Left cardiac atrium (tissue), 4 donors: ENCODE measurements around the gene SKIC8. TPM values are rescaled to one million over a fixed set of nuclear protein-coding genes. Genes with fewer than 3 reads are reported as not detected.
A peak's percentile ranks its signal among the peaks of the same experiment; 100 is the strongest.

Source experiments
- ATAC-seq, 2 donors: fragments of 200-7000 bp; cut with Tn5 transposase; one replicate each; pipeline ENCODE4 v1.9.1; 2020; ENCODE audit warnings: mild to moderate bottlenecking in 2 of 2, moderate library complexity in 2 of 2
- DNase-seq: peaks from one replicate; pipeline ENCODE4 v3.0.0-alpha.2; 2020
- intact Hi-C, 2 donors: fragments of 100-400 bp; cut with DNase I; formaldehyde crosslinking; loops; one replicate each; pipeline versions ENCODE4 v1.14.1 to v1.15.1; 2022 to 2023
- total RNA-seq, 2 donors: library from RNA; stranded (reverse); fragmentation: NEBNext Ultra II Directional; extraction: Animal tissue kit (Norgen Biotek cat#: 25700); gene quantifications; one replicate each; pipeline ENCODE4 v1.2.1, GENCODE V29; 2021
- donor health status: DM: no; HTN: yes; CAD: no.
- donor health status: DM: no; HTN: yes; CAD: no; lungs with severe emphysema.
- donor health status: DM: yes; HTN: yes; CAD: no.
- donor health status: Dilated cardiomyopathy.

SKIC8 gene
- total RNA-seq, 2 donors from 2014 or later, result 27.1 to 35.5 TPM

DNA sequence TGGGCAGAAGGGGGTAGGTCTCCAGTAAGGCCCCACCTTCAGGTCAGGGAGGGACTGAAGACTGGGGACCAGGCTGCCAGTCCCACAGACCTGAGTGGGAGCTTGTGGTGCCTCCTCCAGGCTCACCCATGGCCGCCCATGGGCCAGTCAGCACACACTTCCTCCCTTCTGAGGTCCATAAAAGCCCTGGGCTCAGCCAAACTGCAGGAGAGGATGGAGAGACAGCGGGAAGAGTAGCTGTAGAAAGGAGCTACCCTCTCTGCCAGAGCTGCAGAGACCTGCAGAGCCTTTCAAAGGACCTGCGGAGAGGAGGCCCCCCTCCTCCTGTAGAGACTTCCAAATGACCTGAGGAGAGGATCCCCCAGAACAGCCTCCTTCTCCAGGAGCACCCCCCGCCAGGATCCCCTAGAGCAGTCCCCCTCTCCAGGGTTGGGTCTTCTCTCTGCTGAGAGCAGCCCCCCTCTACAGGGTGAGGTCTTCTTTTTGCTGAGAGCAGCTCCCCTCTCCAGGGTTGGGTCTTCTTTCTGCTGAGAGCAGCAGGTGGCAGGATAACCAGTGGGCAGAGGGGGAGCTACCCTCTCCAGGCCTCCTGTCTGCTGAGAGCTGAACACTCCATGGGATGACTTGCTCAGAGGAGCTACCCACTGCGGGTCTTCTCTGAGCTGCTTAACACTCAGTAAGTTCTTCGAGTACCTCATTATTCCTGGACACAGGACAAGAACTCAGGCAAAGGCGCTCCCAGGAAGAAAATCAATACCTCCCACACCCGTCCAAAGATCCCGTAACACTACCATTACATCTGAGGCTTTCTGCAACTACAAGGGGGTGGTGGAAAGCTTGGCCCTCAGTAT lies 5.0 kb upstream of the SKIC8 start:
- no peak for ATAC-seq
- intact Hi-C loops, result loop anchor here (5.0 kb wide), 2 partner anchors 118 to 178 kb away; no protein-coding TSS in a partner anchor
- DNase-seq, result no peak

- ATAC-seq (no peak), DNase-seq (no peak)
- intact Hi-C loops, result no loop called here
Observed at GRCh38 chr15:78302579-78303312, 3.3 kb upstream of the SKIC8 start.

DNA sequence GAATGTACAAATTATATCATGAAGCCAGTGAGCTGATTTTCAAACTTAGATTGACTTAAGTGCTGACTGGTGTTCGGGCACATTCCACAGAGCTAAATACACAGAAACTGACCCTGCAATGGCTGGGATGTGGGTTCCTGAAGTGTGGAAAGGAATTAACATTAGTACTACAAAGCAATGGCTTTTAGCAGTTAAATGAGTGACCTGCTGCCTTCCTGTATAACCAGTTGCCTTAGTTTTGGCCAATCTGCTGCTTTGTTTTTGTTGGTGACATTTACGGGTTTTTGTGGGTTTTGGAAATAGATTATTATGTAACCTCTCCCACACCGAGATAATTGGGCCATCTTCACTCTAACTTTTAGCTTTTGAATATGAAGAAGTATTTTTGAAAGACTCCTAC lies 2.4 kb upstream of the SKIC8 start:
- no peak for DNase-seq
- intact Hi-C loops, result no loop called here
- ATAC-seq, result no peak

DNA sequence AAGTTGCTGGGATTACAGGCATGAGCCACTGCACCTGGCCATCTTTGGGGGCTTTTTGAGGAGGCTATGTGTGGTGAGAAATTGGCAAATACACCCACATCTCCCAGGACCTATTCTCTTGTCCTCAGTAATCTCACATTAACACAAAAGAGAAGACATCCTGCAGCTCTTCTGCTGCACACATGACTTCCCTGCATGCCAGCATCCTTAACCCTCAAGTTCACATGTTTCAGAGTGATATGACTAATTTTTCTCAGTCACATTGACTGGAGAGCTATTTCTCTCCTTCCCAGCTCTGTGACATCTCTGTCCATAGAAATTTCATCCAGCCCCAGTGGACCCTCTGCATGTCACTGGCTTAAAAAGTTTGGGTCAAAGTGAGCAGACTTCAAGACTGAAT lies 1.9 kb upstream of the SKIC8 start:
- intact Hi-C loops, result no loop called here
- DNase-seq, result no peak

GRCh38 chr15:78292219-78292618 lies 7.2 kb downstream of the SKIC8 start:
- no peak for DNase-seq
- ATAC-seq, result no peak
- intact Hi-C loops, result no loop called here

More for the DNA sequence above, 1.9 kb upstream of the SKIC8 start:
- ATAC-seq, result no peak

- intact Hi-C loops, result no loop called here
- no peak for ATAC-seq
- no peak for DNase-seq
Observed at GRCh38 chr15:78291698-78292097, 7.7 kb downstream of the SKIC8 start.

DNA sequence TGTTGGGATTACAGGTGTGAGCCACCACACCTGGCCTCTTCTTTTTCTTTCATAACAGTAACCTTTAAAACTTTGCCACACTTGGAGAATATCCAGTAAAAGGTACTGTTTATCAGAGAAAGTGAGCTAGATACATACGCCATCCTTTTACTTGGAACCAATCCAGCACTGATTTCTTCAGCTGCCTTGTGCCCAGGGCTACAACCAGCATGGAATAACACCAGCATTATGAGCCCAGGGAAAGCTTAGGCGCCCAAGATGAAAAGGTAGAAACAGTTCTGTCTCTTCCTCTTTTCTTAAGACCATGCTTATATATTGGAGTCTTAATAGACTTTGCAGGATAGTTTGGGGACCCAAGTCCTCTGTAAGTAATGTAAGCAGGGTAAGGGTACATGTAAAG lies 8.4 kb downstream of the SKIC8 start:
- intact Hi-C loops, result no loop called here
- ATAC-seq, result no peak

DNA sequence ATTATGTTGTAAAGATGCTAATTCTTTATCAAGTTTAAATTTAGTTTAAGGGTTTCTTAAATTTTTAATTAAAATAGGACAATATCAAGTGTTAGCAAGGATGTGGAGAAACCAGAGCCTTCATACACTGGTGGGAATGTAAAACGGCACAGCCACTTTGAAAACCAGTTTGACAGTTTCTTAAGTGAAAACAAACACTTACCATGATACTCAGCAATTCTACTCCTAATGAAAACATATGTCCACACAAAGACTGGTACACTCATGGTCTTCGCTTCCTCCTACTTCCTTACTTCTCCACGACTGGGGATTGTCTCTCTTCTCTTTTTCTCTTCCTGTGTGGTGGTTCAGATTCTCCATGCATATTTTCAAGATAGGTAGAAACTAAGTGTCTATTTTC lies 9.2 kb downstream of the SKIC8 start:
- intact Hi-C loops, result no loop called here
- DNase-seq (no peak), ATAC-seq (no peak)

More for the DNA sequence above, 8.4 kb downstream of the SKIC8 start:
- no peak for DNase-seq

DNA sequence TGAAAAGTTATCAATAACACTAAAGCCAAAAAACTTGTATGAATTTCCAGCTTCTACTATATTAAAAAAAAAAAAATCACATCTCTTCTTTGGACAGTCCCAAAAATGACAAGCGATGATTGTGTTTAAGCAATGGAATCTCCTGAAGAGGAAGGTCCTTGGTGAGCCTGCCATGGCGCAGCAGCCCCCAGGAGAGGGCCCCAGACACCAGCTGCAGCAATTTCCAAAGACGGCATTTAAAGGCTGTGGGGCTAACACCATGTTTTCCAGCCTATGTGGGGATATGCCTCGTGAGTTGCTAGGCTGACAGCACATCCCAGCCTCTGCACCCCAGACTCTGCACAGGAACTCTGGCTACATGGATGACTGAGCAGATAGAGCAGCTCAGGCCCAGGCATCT lies 14.7 kb downstream of the SKIC8 start:
- no peak for DNase-seq
- ATAC-seq, result no peak
- intact Hi-C loops, result no loop called here

GRCh38 chr15:78282324-78282723 lies 17.1 kb downstream of the SKIC8 start:
- ATAC-seq (no peak), DNase-seq (no peak)
- intact Hi-C loops, result no loop called here

- no peak for DNase-seq
- intact Hi-C loops, result no loop called here
- no peak for ATAC-seq
Observed at GRCh38 chr15:78280319-78281072, 18.9 kb downstream of the SKIC8 start.

GRCh38 chr15:78276064-78276943 lies 23.1 kb downstream of the SKIC8 start:
- intact Hi-C loops, result no loop called here
- DNase-seq (no peak), ATAC-seq (no peak)

DNA sequence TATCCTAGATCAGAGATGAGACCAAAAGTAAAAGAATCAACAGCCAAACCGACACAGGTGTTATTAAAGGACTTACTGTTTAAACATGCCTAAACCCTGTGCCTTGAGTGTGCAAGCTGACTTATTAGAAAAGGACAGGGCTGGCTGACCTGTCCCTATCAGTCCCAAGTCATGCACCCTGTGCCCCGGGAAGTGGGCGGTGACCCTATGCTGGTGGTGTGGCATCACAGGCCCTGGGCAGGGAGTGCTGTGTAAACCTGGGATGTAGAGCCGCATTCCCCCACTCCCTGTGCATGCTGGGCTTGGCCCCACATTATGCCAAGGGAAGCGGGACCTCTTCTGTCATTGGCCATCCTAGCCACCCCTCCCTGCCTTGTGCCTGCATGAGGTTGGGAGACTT lies 24.4 kb downstream of the SKIC8 start:
- intact Hi-C loops, result no loop called here
- DNase-seq, result no peak
- ATAC-seq, result no peak

DNA sequence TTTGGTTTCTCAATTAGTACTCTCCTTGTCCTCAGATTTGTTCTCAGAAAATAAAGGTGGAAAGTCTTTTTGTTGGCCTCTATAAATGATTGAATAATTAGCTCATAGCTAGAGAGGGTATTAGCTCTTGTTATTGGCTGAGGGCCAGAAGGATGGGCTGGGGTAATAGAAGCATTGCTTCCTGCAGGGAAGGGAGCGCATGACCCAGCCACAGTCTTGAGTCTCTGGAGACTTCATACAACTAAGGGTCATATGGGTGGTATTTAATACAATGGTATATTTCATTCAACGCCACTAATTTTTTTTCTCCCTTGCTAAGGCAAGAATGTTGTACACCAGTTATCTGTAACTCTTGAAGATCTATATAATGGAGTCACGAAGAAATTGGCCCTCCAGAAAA lies 26.6 kb downstream of the SKIC8 start:
- no peak for DNase-seq
- ATAC-seq, result no peak
- intact Hi-C loops, result no loop called here

DNA sequence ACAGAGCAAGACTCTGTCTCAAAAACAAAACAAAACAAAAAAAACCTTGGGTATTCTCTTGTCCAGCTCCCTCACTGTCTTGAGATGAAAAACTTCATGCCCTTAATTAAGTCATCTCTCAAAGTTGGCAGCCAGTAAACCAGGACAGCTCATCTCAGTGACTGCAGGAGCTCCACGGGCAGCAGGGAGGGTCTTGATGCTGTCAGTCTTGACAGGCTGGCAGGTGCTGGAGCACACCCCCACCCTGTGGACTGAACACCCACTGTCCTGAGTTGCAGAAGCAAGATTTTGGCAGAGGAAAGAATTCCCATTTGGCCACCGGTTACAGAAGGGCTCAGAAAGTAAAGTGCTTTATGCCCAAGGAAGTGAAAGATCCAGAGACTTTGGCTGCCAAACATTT lies 27.1 kb downstream of the SKIC8 start:
- ATAC-seq (peak in 1 of 2 donors; percentile 28), DNase-seq (no peak)
- intact Hi-C loops, result no loop called here

DNA sequence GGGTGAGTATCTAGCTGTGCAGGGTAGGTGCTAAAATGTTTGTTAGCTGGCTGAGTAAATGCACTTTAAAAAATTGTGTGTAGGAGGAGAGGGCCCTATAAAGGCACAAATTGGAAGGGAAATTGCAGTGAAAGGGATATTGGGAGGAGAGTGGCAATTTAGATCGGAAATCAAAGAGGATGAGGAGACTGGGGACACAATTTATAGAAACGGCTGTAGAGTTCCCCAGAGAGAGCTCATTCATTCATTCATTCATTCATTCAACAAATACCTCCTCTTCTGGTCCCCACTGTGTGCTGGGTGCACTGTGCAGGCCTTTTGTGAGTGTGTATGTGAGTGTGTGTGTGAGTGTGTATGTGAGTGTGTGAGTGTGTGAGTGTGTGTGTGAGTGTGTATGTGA lies 32.6 kb downstream of the SKIC8 start:
- intact Hi-C loops, result no loop called here

GRCh38 chr15:78266229-78266628 lies 33.2 kb downstream of the SKIC8 start:
- ATAC-seq (no peak), DNase-seq (no peak)
- intact Hi-C loops, result no loop called here

More for the DNA sequence above, 32.6 kb downstream of the SKIC8 start:
- ATAC-seq (no peak), DNase-seq (no peak)

DNA sequence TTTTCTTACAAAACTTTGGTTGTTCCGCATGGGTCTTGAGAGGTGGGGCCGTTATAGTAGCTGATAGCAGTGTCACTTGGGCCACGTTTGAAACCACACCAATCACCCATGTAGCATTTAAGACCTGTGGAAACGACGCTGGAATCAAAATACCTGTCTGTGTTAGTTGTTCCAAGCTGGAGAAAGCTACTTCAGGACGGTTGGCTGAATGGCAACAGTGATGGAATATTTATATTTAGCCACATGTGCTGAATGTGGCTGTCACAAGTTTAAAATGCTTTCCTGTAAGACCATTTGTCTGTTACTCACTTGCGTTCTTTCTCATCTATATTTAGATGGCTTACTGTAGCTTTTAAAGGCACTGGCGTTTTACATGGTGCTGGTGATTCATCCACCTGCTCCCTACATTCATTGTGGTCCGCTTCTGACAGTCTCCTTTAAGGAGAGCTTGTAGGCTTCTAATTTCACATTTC lies 33.6 kb downstream of the SKIC8 start:
- DNase-seq (no peak), ATAC-seq (peak; percentile 53 to 70)
- intact Hi-C loops, result no loop called here

- ATAC-seq, result peak in 1 of 2 donors; percentile 5
- intact Hi-C loops, result no loop called here
Observed at GRCh38 chr15:78265137-78265460, 34.3 kb downstream of the SKIC8 start.

More at GRCh38 chr15:78265137-78265460, 34.3 kb downstream of the SKIC8 start:
- DNase-seq, result no peak
